ENCODE data around the gene SCN5A. TPM values are rescaled to one million over a fixed set of nuclear protein-coding genes. Genes with fewer than 3 reads are reported as not detected.

Gene SCN5A
- polyA plus RNA-seq, 1 donor (not counting 4 experiments of a cell fraction or from before 2014, with no cell fraction given), result 0.26 TPM

DNA sequence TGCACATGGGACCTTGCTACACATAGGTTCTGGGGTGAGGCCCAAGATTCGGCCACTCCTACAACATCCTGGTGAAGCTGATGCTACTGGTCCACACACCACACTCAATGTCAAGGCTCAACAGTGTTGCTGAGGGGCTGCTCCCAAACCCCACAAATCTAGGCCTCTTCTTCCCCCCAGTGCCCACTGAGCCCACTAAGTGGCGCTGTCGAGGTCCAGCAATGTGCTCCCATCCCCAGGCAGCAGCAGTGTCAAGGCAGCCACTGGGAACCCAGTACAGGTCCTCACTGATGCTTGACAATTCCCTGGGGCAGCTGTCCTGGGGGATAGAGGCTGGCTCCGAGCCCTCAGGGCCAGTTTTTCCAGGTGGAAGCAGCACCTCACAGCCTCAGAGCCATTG, 21.5 kb downstream of the SCN5A start:
- dilution Hi-C loops (cut with MboI; ENCODE audit: extremely low pct_ligation_motif_present, low sequenced_read_pairs), result no loop called here

DNA sequence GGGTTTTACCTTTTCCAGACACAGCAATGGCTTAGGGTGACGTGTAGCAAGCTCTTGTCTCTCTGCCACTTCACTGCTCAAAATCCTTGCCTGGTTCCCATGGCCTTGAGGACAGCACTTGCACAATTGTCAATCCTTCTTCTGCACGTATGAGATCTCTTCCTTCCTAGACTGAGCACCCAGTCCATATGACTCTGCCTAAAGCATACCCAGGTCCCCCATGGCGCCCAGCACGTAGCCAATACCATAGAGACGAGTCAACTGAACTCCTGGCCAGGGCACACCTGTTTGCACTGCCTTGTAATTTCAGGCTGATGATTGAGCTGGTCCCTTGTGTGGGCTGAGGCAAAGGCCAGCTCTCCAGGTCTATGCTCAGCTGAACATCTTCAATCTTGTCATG, 23.3 kb downstream of the SCN5A start:
- Histone ChIP-seq H3K4me2 (ENCODE audit: control insufficient read depth, extremely low read depth, insufficient read depth, low read depth, low read length) (no peak overlapping the region), H3K4me1 (ENCODE audit: control insufficient read depth, extremely low read depth, insufficient read depth, low read length) (no peaks in the 10 kb centered on the region), H3K9me3 (ENCODE audit: control insufficient read depth, low read depth, low read length) (no peaks in the 10 kb centered on the region), H3K79me2 (ENCODE audit: control insufficient read depth, insufficient read depth, low read length) (no peaks in the 10 kb centered on the region), H2AFZ (ENCODE audit: control insufficient read depth, low read length) (no peak overlapping the region), H3K27me3 (ENCODE audit: control insufficient read depth, extremely low read depth, insufficient read depth, low read length) (no peaks in the 10 kb centered on the region), H3K4me3 (ENCODE audit: control insufficient read depth in 2 of 3, extremely low read depth in 1 of 3, insufficient read depth in 2 of 3, low read depth in 1 of 3, low read length in 3 of 3) (no peak overlapping the region), H3K9ac (ENCODE audit: control insufficient read depth, extremely low read depth, insufficient read depth, low read length) (no peak overlapping the region), H3K27ac (ENCODE audit: control insufficient read depth, insufficient read depth, low read length) (no peak overlapping the region), H3K9me1 (ENCODE audit: control insufficient read depth, extremely low read depth, insufficient read depth, low read length) (no peaks in the 10 kb centered on the region), H3K36me3 (ENCODE audit: control insufficient read depth in 2 of 2, extremely low read depth in 1 of 2, insufficient read depth in 2 of 2, low read length in 2 of 2) (no peaks in the 10 kb centered on the region), H4K20me1 (ENCODE audit: control insufficient read depth, extremely low read depth, insufficient read depth, low read length) (no peaks in the 10 kb centered on the region)
- TF ChIP-seq EZH2 (IDR thresholded peaks at IDR 0.05; ENCODE audit: low read length), result no peak
- no peak for TF ChIP-seq CTCF (optimal IDR thresholded peaks at IDR 0.05 in 1 of 3, IDR thresholded peaks at IDR 0.05 in 1 of 3, conservative IDR thresholded peaks at IDR 0.05 in 1 of 3; ENCODE audit: extremely low read depth in 1 of 3, insufficient read depth in 2 of 3, low read length in 3 of 3)
- DNase-seq (ENCODE audit: low read depth, low spot score) (no peak), FAIRE-seq (no peak)
- dilution Hi-C loops (cut with MboI; ENCODE audit: extremely low pct_ligation_motif_present, low sequenced_read_pairs), result no loop called here

More for the DNA sequence above, 21.5 kb downstream of the SCN5A start:
- H3K4me3 ChIP-seq (ENCODE audit: control insufficient read depth in 2 of 3, extremely low read depth in 1 of 3, insufficient read depth in 2 of 3, low read depth in 1 of 3, low read length in 3 of 3), result no peak overlapping the region
- TF ChIP-seq CTCF (optimal IDR thresholded peaks at IDR 0.05 in 1 of 3, IDR thresholded peaks at IDR 0.05 in 1 of 3, conservative IDR thresholded peaks at IDR 0.05 in 1 of 3; ENCODE audit: extremely low read depth in 1 of 3, insufficient read depth in 2 of 3, low read length in 3 of 3), result peak; percentile 42 to 70 (median 59)
- no peak for TF ChIP-seq EZH2 (IDR thresholded peaks at IDR 0.05; ENCODE audit: low read length)
- H2AFZ ChIP-seq (ENCODE audit: control insufficient read depth, low read length), result no peak overlapping the region
- H3K27ac ChIP-seq (ENCODE audit: control insufficient read depth, insufficient read depth, low read length), result no peak overlapping the region
- DNase-seq (ENCODE audit: low read depth, low spot score) (no peak), FAIRE-seq (no peak)
- no peaks in the 10 kb centered on the region for H4K20me1 ChIP-seq (ENCODE audit: control insufficient read depth, extremely low read depth, insufficient read depth, low read length)
- no peaks in the 10 kb centered on the region for H3K9me3 ChIP-seq (ENCODE audit: control insufficient read depth, low read depth, low read length)
- no peak overlapping the region for H3K4me2 ChIP-seq (ENCODE audit: control insufficient read depth, extremely low read depth, insufficient read depth, low read depth, low read length)
- no peaks in the 10 kb centered on the region for H3K4me1 ChIP-seq (ENCODE audit: control insufficient read depth, extremely low read depth, insufficient read depth, low read length)
- H3K9me1 ChIP-seq (ENCODE audit: control insufficient read depth, extremely low read depth, insufficient read depth, low read length), result no peaks in the 10 kb centered on the region
- no peaks in the 10 kb centered on the region for H3K79me2 ChIP-seq (ENCODE audit: control insufficient read depth, insufficient read depth, low read length)
- no peak overlapping the region for H3K9ac ChIP-seq (ENCODE audit: control insufficient read depth, extremely low read depth, insufficient read depth, low read length)
- no peaks in the 10 kb centered on the region for H3K36me3 ChIP-seq (ENCODE audit: control insufficient read depth in 2 of 2, extremely low read depth in 1 of 2, insufficient read depth in 2 of 2, low read length in 2 of 2)
- H3K27me3 ChIP-seq (ENCODE audit: control insufficient read depth, extremely low read depth, insufficient read depth, low read length), result peaks cover 3% of the 10 kb centered on the region
